ENCODE results near the gene SOWAHA. TPM values are rescaled to one million over a fixed set of nuclear protein-coding genes. Genes with fewer than 3 reads are reported as not detected.

The SOWAHA gene
- total RNA-seq (2022): 3.7 and 4.1 TPM in 2 replicates
- Bru-seq, nascent RNA: percentile 51 among the genes with signal in this experiment
- BruChase-seq, experiment 1, labeled RNA remaining after a 2-hour chase: percentile 73 among the genes with signal in this experiment
- percentile 84 among the genes with signal in this experiment for BruChase-seq, experiment 2, labeled RNA remaining after a 6-hour chase
- long read RNA-seq, transcript SOWAHA-201 (1 exons, 3,211 nt): major isoform, 16 of 17 reads
- long read RNA-seq, partial matches to known transcripts: 0 of 17 reads
- long read RNA-seq, other reads (novel, unspliced or antisense): 1 of 17 reads

GRCh38 chr5:132812781-132813598 is at the start of gene SOWAHA:
Gene SOWAHA (plus strand): TSS chr5:132813302. CDS start chr5:132813622, 320 bp downstream.
- BruUV-seq (replicated peaks): no TSS peak
- H3K4me1 Mint-ChIP-seq (ENCODE audit: low read depth, unreplicated experiment): peaks cover 6% of the 10 kb centered on the region
- Histone ChIP-seq H3K4me3 (ENCODE audit: low read depth, low read length) (peak within 1 kb of the TSS; percentile 44), H3K27me3 (replicated peaks; ENCODE audit: control insufficient read depth, insufficient read depth, low read length) (no peaks in the 10 kb centered on the region), H3K36me3 (ENCODE audit: control insufficient read depth, insufficient read depth, low read length) (no peaks in the 10 kb centered on the region), H3K4me1 (peaks cover 6% of the 10 kb centered on the region), H3K9me3 (no peaks in the 10 kb centered on the region)
- no peak within 1 kb of the TSS for H3K27ac Mint-ChIP-seq (ENCODE audit: unreplicated experiment)
- intact Hi-C loops (cut with micrococcal nuclease; ENCODE audit: unreplicated experiment): loop anchor here (10.0 kb wide), 1 partner anchor 428 kb away; no protein-coding TSS in a partner anchor
- no peak for TF ChIP-seq CTCF (IDR thresholded peaks at IDR 0.05; ENCODE audit: insufficient read depth in 1 of 2, low read depth in 1 of 2, low read length in 1 of 2, severe bottlenecking in 1 of 2, unreplicated experiment in 1 of 2)
- no peaks in the 10 kb centered on the region for H3K36me3 Mint-ChIP-seq (ENCODE audit: insufficient read depth, unreplicated experiment)
- peak within 1 kb of the TSS; percentile 76 for H3K4me3 Mint-ChIP-seq (ENCODE audit: unreplicated experiment)
- ChIA-PET CTCF (interaction anchor here (0.6 to 1.0 kb wide), 2 partner anchors 23 to 58 kb away, joined by 3 to 5 read pairs; no protein-coding TSS in a partner anchor), POLR2A (interaction anchor here (0.6 kb wide), 3 partner anchors 173 to 238 kb away, joined by 3 to 5 read pairs (median 4); no protein-coding TSS in a partner anchor)
- H3K9me3 Mint-ChIP-seq (ENCODE audit: unreplicated experiment): no peaks in the 10 kb centered on the region
- H3K27me3 Mint-ChIP-seq (ENCODE audit: insufficient read depth, unreplicated experiment): no peaks in the 10 kb centered on the region
- peak; percentile 68 to 76 for DNase-seq

DNA sequence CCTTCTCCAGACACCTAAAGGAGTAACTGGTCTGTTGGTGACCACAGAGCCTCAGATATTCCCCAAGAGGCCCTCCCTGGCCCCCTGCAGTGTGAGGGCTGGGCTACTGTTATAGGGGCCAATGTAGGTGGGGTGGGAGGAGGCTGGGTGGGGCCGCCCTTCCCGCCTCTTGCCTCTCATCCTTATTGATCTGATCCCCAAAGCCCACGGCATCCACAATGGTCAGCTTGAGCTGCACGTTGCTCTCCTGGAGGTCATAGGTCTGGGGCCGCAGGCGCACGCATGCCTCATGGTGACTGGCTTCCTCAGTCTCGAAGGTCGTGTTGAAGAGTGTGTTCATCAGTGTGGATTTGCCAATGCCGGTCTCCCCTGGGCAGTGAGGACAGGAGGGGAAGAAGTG is 49.1 kb upstream of the SOWAHA start:
- peaks cover 4% of the 10 kb centered on the region for H3K36me3 ChIP-seq (ENCODE audit: control insufficient read depth, insufficient read depth, low read length)
- Mint-ChIP-seq H3K9me3 (ENCODE audit: unreplicated experiment) (no peaks in the 10 kb centered on the region), H3K27ac (ENCODE audit: unreplicated experiment) (no peak overlapping the region), H3K4me1 (ENCODE audit: low read depth, unreplicated experiment) (no peaks in the 10 kb centered on the region), H3K36me3 (ENCODE audit: insufficient read depth, unreplicated experiment) (peaks cover 2% of the 10 kb centered on the region), H3K4me3 (ENCODE audit: unreplicated experiment) (no peak overlapping the region), H3K27me3 (ENCODE audit: insufficient read depth, unreplicated experiment) (no peaks in the 10 kb centered on the region)
- no TSS peak for BruUV-seq (replicated peaks)
- DNase-seq: no peak
- ChIA-PET POLR2A (no interaction called here), CTCF (no interaction called here)
- TF ChIP-seq CTCF (IDR thresholded peaks at IDR 0.05; ENCODE audit: insufficient read depth in 1 of 2, low read depth in 1 of 2, low read length in 1 of 2, severe bottlenecking in 1 of 2, unreplicated experiment in 1 of 2): no peak
- intact Hi-C loops (cut with micrococcal nuclease; ENCODE audit: unreplicated experiment): no loop called here
- no peak overlapping the region for H3K4me3 ChIP-seq (ENCODE audit: low read depth, low read length)
- no peaks in the 10 kb centered on the region for H3K27me3 ChIP-seq (replicated peaks; ENCODE audit: control insufficient read depth, insufficient read depth, low read length)
- H3K9me3 ChIP-seq: no peaks in the 10 kb centered on the region
- H3K4me1 ChIP-seq: no peaks in the 10 kb centered on the region

GRCh38 chr5:132764671-132765238 is 48.3 kb upstream of the SOWAHA start:
- Mint-ChIP-seq H3K36me3 (ENCODE audit: insufficient read depth, unreplicated experiment) (no peaks in the 10 kb centered on the region), H3K27ac (ENCODE audit: unreplicated experiment) (no peak overlapping the region), H3K9me3 (ENCODE audit: unreplicated experiment) (no peaks in the 10 kb centered on the region), H3K27me3 (ENCODE audit: insufficient read depth, unreplicated experiment) (no peaks in the 10 kb centered on the region), H3K4me1 (ENCODE audit: low read depth, unreplicated experiment) (no peaks in the 10 kb centered on the region), H3K4me3 (ENCODE audit: unreplicated experiment) (no peak overlapping the region)
- no TSS peak for BruUV-seq (replicated peaks)
- ChIA-PET POLR2A (no interaction called here), CTCF (no interaction called here)
- Histone ChIP-seq H3K9me3 (no peaks in the 10 kb centered on the region), H3K27me3 (replicated peaks; ENCODE audit: control insufficient read depth, insufficient read depth, low read length) (no peaks in the 10 kb centered on the region), H3K4me3 (ENCODE audit: low read depth, low read length) (no peak overlapping the region), H3K36me3 (ENCODE audit: control insufficient read depth, insufficient read depth, low read length) (peaks cover 2% of the 10 kb centered on the region), H3K4me1 (no peaks in the 10 kb centered on the region)
- intact Hi-C loops (cut with micrococcal nuclease; ENCODE audit: unreplicated experiment): no loop called here
- DNase-seq: peak in 1 of 2 experiments; percentile 27
- no peak for TF ChIP-seq CTCF (IDR thresholded peaks at IDR 0.05; ENCODE audit: insufficient read depth in 1 of 2, low read depth in 1 of 2, low read length in 1 of 2, severe bottlenecking in 1 of 2, unreplicated experiment in 1 of 2)

Data from Caco-2 (cell line).